AG09319 (cell line): ENCODE results near the gene FGD3.

ENCODE experiments used
- DNase-seq: peaks from one replicate; pipeline ENCODE4 v3.0.0-alpha.2; 2010; ENCODE audit warnings: low read depth; ENCODE audit errors: extremely low read depth
- TF ChIP-seq, protein P1 (sequence below): IDR thresholded peaks from 2 replicates; pipeline ENCODE4 v1.5.1; 2011; ENCODE audit warnings: low read depth, mild to moderate bottlenecking, inconsistent platforms, low read length, moderate library complexity

FGD3 gene

GRCh38 chr9:92934321-92934720 lies 13.0 kb upstream of the FGD3 start:
- TF ChIP-seq, protein P1, sequence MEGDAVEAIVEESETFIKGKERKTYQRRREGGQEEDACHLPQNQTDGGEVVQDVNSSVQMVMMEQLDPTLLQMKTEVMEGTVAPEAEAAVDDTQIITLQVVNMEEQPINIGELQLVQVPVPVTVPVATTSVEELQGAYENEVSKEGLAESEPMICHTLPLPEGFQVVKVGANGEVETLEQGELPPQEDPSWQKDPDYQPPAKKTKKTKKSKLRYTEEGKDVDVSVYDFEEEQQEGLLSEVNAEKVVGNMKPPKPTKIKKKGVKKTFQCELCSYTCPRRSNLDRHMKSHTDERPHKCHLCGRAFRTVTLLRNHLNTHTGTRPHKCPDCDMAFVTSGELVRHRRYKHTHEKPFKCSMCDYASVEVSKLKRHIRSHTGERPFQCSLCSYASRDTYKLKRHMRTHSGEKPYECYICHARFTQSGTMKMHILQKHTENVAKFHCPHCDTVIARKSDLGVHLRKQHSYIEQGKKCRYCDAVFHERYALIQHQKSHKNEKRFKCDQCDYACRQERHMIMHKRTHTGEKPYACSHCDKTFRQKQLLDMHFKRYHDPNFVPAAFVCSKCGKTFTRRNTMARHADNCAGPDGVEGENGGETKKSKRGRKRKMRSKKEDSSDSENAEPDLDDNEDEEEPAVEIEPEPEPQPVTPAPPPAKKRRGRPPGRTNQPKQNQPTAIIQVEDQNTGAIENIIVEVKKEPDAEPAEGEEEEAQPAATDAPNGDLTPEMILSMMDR, result no peak
- DNase-seq, result no peak

- no peak for DNase-seq
- TF ChIP-seq, protein P1, result no peak
Observed at GRCh38 chr9:92938025-92938424, 9.3 kb upstream of the FGD3 start.

GRCh38 chr9:92941861-92942260 lies 5.5 kb upstream of the FGD3 start:
- TF ChIP-seq, protein P1, result no peak
- no peak for DNase-seq

DNA sequence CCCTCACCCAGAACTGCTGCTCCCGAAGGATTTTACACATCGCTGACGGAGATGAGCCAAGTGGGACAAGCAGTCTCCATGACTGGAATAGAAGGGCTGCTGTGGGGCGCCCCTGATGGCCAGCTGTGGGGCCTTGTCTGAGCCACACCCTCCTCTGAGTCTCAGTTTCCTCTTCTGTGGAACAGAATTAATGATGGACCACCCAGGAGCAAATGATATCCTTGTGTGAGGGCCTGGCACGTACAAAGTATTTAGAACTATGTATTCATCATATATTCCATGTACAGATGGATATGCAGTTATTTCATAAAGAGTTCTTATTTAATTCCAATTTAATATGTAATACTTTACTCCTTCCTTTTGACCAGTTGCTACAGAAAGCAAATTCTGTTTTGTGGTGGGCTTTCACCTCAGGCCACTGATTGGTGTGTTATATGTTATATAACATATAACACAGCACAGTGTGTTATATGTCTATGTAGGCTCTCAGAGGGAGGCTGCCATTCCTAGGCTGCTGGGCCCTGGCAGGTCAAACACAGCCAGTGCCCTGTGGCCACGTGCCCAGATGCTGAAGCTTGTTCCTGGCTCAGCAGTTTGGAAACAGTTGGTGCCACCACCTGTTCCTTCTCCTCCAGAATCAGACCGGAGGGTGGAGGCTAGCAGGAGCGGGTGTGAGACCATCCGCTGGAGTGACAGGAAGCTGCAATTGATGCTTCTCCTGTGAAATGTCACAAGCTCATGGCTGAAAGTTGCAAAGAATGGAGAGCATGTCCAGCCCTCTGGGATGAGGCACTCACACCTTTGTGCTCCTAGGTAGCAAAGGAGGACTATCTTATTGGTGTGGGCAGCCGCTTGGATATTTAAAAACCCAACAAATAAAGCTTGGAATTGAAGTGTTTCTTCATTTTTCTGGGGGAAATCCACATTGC lies 4.4 kb upstream of the FGD3 start:
- no peak for DNase-seq
- TF ChIP-seq, protein P1, result no peak

- no peak for DNase-seq
- TF ChIP-seq, protein P1, result no peak
Observed at GRCh38 chr9:92944921-92945320, 2.4 kb upstream of the FGD3 start.

- DNase-seq, result no peak
- TF ChIP-seq, protein P1, result no peak
Observed at GRCh38 chr9:92945796-92946195, 1.5 kb upstream of the FGD3 start.

- TF ChIP-seq, protein P1, result no peak
- DNase-seq, result no peak
Observed at GRCh38 chr9:92948038-92948534, 763 bp downstream of the FGD3 start.
